AG10803 (cell line): Measurements from ENCODE around the gene SRI.
A peak's percentile ranks its signal among the peaks of the same experiment; 100 is the strongest.

Experiments used
- DNase-seq: peaks from one replicate; pipeline ENCODE4 v3.0.0; 2010; ENCODE audit warnings: low read depth
- H3K4me3 ChIP-seq: 2 replicates; pipeline ENCODE4 v1.5.1; 2011; ENCODE audit warnings: mild to moderate bottlenecking, low read length, control low read depth
- CTCF ChIP-seq: conservative IDR thresholded peaks from 2 replicates; pipeline ENCODE4 v1.5.1; 2011; ENCODE audit warnings: mild to moderate bottlenecking, low read length, control low read depth, inconsistent platforms

SRI gene

GRCh38 chr7:88224601-88225275 lies 4.9 kb upstream of the SRI start:
- no peak for TF ChIP-seq CTCF

GRCh38 chr7:88223265-88223664 lies 3.4 kb upstream of the SRI start:
- no peak for TF ChIP-seq CTCF
- DNase-seq = no peak

More at GRCh38 chr7:88224601-88225275, 4.9 kb upstream of the SRI start:
- no peak overlapping the region for H3K4me3 ChIP-seq
- peak; percentile 62 for DNase-seq

GRCh38 chr7:88218836-88219605 lies 817 bp downstream of the SRI start:
- peak overlapping the region; percentile 90 for H3K4me3 ChIP-seq
- no peak for TF ChIP-seq CTCF
- DNase-seq = peak; percentile 45

More at GRCh38 chr7:88223265-88223664, 3.4 kb upstream of the SRI start:
- no peak overlapping the region for H3K4me3 ChIP-seq

GRCh38 chr7:88218429-88218745 lies 1.5 kb downstream of the SRI start:
- H3K4me3 ChIP-seq = peak overlapping the region; percentile 90
- DNase-seq = no peak
- no peak for TF ChIP-seq CTCF

GRCh38 chr7:88217675-88218428 lies 2.0 kb downstream of the SRI start:
- H3K4me3 ChIP-seq = peak overlapping the region; percentile 8
- DNase-seq = no peak
- TF ChIP-seq CTCF = no peak

GRCh38 chr7:88216276-88216675 lies 3.6 kb downstream of the SRI start:
- TF ChIP-seq CTCF = no peak
- no peak for DNase-seq

More at GRCh38 chr7:88216276-88216675, 3.6 kb downstream of the SRI start:
- H3K4me3 ChIP-seq = no peak overlapping the region
